MM.1S (cell line): ENCODE data around the gene USP20.

Experiments used
- EZH2 ChIP-seq: fragments of 300-600 bp; sonication (generic); optimal IDR thresholded peaks from 2 replicates; pipeline ENCODE3; 2017; ENCODE audit warnings: low read depth, mild to moderate bottlenecking, antibody characterized with exemption, low read length, mixed read lengths
- EZH2phosphoT487 ChIP-seq: fragments of 300-600 bp; sonication (generic); IDR thresholded peaks from 2 replicates; pipeline ENCODE4 v1.6.1; 2018; ENCODE audit warnings: antibody characterized with exemption, low read length
- TF ChIP-seq, protein P1 (sequence below): fragments of 300-600 bp; sonication (generic); IDR thresholded peaks from 2 replicates; pipeline ENCODE4 v1.5.1; 2016; ENCODE audit warnings: antibody characterized with exemption, low read length, mixed read lengths

DNA sequence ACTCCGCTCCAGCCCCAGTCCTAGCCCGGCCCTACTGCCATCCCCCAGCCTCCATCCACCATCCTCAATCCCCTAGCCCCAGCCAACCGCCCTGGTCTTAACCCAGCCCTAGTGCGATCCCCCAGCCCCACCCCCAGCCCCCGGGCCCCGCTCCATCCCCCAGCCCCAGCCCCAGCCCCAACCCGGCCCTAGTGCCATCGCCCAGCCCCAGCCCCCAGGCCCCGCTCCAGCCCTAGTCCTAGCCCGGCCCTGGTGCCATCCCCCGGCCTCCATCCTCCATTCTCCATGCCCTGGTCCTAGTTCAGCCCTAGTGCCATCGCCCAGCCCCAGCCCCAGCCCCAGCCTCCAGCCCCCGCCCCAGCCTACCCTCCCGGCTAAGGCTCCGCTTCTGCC is 11.7 kb upstream of the USP20 start:
- TF ChIP-seq, protein P1, sequence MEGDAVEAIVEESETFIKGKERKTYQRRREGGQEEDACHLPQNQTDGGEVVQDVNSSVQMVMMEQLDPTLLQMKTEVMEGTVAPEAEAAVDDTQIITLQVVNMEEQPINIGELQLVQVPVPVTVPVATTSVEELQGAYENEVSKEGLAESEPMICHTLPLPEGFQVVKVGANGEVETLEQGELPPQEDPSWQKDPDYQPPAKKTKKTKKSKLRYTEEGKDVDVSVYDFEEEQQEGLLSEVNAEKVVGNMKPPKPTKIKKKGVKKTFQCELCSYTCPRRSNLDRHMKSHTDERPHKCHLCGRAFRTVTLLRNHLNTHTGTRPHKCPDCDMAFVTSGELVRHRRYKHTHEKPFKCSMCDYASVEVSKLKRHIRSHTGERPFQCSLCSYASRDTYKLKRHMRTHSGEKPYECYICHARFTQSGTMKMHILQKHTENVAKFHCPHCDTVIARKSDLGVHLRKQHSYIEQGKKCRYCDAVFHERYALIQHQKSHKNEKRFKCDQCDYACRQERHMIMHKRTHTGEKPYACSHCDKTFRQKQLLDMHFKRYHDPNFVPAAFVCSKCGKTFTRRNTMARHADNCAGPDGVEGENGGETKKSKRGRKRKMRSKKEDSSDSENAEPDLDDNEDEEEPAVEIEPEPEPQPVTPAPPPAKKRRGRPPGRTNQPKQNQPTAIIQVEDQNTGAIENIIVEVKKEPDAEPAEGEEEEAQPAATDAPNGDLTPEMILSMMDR: no peak
- no peak for TF ChIP-seq EZH2phosphoT487
- no peak for TF ChIP-seq EZH2
